GM21367 (cell line): Measurements from ENCODE around the gene MAPRE2.

Experiments
- ATAC-seq: cut with Tn5 transposase; IDR thresholded peaks from one replicate; pipeline ENCODE4 v1.9.1; 2021; ENCODE audit not compliant: unreplicated experiment

The MAPRE2 gene

DNA sequence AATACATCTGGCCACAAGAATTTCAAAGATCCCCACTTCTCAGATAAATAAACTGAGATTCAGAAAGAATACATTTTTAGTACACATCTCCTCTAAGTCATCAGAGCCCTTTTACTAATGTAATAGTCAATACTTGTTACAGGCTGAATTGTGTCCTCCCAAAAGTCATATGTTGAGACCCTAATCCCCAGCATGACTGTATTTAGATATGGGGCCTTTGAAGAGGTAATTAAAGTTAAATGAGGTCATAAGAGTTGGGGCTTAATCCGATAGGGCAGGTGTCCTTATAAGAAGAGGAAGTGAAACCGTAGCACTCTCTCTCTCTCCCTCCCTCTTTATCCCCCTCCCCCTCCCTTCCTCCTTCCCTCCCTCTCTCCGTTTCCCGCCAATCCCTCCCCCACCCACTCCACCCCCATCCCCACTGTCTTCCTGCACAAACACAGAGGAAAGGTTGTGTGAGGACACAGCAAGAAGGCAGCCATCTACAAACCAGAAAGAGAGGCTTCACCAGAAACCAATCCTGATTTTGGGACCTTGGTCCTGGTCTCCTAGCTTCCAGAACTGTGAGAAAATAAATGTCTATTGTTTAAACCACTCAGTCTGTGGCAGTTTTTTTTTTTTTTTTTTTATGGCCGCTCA is 133.0 kb downstream of the MAPRE2 start:
- peak; percentile 86 for ATAC-seq

DNA sequence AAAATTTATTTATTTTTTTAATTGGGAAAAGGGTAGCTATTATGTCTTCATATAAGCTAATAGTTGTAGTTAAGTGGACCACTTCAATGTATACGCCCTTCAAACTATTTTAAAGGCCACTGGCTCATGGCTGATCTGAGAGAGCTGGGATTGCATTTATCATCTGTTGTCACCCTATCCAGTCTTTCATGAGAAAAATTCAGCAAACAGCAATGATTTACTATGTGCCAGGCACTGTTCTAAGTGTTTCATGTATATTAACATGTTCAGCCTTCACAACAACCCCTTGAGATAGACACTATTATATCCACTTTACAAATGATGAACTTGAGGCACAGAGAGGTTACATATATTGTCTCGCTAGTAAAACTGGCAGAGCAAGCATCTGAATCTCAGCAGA is 133.5 kb downstream of the MAPRE2 start:
- ATAC-seq, result no peak

DNA sequence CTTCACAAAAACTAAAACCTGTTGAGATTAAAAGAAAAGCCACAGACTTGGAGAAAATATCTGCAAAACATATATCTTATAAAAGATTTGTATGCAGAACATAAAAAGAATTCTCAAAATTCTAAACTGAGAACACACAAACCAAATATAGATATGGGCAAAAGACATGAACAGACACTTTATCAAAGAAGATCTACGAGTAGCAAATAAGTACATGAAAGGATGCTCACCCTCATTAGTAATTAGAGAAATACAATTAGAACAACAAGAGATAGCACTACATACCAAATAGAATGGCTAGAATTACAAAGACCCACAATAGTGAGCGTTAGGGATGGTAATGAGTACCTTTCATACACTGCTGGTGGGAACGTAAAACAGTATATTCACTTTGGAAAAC is 135.7 kb downstream of the MAPRE2 start:
- no peak for ATAC-seq

DNA sequence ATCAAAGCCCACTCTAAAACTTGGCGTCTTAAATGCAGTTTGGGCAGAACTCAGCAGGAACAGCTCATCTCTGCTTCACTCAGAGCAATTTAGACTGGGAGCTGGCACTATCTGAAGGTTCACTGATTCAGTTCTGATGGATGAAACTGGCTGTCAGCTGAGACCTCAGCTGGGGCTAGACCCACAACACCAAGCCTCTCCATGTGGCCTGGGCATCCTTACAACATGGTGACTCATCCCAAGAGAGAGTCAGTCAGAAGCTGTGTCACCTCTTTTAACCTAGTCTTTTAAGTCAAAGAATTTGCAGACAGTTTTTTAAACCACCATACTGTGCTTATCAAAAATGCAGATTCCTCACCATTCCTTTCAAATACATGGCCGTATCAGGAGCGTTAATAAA is 137.0 kb downstream of the MAPRE2 start:
- ATAC-seq, result no peak

DNA sequence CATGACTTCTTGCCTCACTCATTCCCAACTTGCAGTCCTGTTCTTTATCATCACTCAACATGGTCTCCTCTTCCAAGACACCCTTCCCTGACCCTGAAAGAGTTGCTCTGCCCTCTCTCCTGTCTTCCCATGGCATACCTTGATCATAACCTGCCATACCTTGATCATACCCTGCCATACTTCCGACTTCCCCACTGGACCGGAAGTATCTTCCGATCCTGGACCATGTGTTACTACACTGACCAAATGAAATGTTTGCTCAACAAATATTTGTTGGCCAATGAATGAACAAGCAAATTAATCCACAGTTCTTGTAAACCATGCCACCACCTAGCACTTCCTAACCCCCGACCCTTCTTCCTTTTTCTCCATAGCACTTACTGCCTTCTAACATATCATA is 138.7 kb downstream of the MAPRE2 start:
- no peak for ATAC-seq

DNA sequence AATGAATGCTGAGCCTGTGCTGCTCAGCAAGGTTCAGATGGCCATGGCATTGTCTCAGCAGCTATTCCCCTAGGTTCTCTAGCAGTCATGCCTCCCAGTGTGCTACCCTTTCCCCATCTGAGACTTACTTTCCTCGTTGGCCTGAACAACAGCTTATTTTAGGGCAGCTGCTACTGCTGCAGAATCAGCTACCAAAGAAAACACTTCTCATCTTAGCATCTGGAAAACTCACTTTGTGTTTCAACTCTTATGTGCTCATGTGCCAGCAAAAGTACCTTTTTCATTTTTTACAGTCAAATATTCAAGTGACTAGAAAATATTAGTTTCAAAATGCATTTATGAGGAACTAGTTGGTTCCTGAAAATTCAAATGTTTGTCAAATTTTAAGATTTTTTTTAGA is 139.2 kb downstream of the MAPRE2 start:
- no peak for ATAC-seq

DNA sequence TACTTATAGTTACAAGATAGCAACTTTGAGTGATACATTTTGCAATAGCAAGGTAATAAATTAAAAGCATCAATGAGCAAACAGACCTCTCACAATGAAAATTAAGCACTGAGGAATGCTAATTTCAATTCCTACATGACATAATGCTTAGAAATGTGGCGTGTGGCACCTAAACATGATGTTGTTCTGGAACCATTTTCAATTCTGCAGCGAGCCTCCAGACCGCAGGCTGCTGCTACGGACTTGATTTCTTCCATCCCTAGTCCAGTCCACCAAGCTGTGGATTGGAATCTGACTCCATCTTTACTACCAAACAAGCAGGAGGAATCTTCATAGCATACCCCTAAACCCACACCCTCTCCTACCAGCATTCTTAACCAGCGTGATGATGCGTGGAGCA is 140.9 kb downstream of the MAPRE2 start:
- ATAC-seq, result no peak

DNA sequence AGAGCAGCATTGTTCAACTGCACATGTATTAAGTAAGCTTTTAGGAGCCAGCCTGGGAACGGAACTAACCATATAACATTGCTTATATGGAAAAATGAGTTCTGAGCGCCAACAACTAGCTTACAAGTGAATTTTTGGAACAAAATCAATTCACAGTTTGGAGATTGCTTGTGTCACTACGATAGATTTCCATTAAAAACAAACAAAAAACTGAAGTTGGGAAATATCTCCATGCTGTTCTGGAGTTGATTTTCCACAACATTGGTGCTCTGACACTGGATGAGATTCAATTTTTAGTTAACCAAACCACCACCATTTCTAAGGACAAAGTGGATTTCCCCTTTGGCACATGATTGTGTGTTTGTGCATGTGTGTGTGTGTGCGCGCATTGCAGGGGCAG is 142.7 kb downstream of the MAPRE2 start:
- ATAC-seq, result no peak

DNA sequence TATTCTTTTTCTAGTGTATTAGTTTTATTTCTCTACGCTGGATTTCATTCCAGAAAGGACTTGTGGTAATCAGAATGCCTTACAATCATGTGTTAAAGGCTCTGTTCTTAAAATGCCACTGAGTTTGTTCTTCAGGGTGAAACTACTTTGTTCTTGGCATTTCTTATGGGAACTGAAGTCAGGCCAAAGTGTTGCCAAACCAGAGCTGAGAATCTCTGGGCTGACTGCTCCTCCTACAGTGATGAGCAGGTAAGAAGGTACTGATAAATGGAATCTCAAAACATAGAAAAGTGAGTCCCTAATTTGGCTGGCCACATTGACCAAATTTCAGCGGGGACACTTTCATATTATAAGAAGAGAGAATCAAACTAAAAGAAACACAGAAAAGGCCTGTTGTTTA is 144.6 kb downstream of the MAPRE2 start:
- ATAC-seq, result no peak

DNA sequence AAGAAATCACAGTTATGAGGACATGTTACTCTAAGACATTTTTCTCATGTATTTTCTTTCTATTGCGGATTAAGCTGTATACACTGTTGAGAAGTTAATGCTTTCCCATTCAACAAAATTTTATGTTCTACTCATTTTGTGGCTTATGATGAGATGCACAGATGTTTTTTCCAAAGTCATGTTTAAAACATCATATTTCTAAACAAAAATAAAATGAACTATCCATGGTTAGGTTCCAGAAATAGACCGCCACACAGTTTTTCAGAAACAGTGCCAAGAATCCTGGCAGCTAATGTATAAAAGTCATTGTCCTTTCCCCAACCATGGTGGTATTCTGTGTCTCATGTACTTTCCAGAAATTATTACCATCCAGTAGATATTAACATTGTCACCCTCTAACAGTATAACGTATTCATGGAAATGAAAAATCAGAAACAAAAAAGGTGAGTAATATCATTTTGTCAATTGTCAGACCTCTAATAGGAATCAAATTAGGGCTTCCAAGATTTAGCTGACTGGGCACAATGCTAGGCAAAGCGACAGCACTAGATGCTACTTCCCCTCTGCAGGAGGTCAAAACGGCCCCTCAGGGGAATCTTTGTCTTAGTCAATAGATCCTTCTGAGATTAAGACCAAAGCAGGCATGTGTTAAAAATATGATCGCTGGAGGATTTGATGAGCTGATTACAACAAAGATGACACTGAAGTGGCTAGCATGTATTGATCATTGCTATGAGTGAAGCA is 145.2 kb downstream of the MAPRE2 start:
- ATAC-seq, result no peak

DNA sequence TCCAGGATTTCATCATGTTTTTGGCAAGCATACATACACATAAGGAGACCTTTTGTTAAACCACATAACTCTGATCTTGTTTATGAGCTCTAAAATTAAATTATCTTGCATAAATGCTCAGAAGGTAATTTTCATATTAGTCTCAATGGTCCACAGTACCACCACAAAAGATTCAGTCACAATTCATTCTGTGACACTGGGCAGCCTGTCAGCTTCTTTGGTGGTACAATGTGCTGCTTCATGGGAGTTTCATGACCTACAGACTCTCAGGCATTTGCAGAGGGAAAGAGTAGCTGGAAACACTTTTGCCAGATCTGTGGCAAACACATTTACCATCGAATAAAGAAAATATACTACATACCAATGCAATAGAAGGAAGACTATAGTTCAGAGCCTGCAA is 148.3 kb downstream of the MAPRE2 start:
- ATAC-seq, result no peak

DNA sequence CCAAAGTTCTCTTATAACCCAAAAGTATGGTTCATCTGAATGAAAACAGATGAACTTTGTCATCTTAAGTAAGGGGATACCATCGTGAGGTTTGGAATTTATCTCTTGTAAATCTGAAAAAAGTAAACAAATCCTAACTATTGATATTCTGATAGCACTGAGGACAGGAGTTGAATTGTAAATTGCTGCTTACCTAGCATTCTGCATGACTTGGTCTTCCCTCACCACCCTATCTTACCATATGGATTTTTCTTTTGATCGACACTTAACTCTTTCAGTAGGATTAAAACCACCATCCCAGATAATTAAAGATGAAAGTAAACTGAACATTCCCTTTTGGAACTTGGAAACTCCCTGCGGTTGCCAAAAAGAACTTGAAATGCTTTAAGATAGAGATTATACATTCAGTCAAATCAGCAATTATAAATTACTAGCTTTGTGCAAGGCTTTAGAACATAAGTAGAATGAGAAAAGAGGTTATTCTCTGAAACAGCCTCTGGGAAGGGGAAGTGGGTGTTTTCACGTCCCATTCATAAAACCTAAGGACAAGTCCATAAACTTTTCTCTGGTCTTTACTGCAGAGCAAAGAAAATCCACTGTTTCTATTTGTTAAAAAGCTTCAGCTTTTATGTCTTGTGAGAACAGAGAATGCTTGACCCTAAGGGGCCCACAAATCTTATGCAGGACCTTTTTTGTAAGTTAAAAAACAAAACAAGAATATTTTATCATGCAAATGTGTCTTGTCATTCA is 149.9 kb downstream of the MAPRE2 start:
- ATAC-seq, result no peak

DNA sequence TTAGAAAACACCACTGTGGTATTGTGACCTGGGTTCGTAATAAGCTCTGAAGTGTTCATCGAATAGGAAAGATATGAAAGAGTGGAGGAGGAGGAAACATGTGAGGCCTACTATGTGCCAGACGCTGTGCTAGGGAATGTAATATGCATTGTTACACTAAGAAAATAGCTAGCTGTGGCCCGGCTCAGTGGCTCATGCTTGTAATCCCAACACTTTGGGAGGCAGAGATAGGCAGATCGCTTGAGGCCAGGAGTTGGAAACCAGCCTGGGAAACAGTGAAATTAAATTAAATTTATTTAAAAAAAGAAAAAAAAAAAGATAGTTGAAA is 150.4 kb downstream of the MAPRE2 start:
- ATAC-seq, result no peak

DNA sequence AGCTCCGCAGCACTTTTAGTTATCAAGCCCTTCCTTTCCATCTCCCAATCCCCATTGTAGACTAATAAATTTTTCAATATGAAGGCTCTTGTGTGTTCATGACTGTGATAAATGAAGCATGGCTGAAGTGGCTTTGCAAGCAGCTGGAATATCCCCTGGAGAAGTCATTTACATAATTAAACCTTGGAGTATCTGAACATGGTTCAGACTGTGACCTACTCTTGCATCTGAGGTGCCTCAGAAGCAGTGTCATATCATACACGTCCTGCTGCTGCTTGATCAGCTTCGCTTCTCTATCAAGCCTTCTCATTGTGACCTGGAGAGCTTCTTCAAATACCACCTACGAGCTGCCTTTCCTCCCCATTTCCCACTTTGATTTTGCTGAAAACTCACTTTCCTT is 151.2 kb downstream of the MAPRE2 start:
- no peak for ATAC-seq
